ENCODE measurements around the gene SFXN3. TPM values are rescaled to one million over a fixed set of nuclear protein-coding genes. Genes with fewer than 3 reads are reported as not detected.

Gene SFXN3
- total RNA-seq, 4 donors from 2014 or later, result 26.9 to 131 (median 101) TPM

- no peak for TF ChIP-seq CTCF (IDR thresholded peaks at IDR 0.05; ENCODE audit: low read depth)
Observed at GRCh38 chr10:100986952-100987684, 43.9 kb upstream of the SFXN3 start, which contains the start of the genes MRPL43 and TWNK. MRPL43 (minus strand) TSS chr10:100987497; CDS start chr10:100987443, 54 bp downstream. TWNK (plus strand) TSS chr10:100987543; CDS start chr10:100988211, 668 bp downstream.

DNA sequence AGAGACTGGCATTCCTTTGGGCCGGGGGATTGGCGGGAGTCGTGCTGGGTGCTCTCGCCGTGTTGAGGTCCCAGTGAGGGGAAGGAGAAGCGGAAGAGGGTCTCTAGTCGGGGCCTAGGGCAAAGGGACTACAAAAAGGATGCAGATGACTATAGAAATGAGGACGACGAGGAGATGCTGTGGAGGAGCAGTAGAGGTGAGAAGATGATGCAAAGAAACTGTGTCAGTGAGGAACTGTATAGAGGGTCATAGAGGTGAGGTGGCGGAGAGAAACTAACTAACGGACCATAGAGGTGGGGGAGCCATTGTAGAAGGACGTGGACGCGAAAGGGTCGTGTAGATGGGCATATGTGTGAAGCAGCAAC, 43.4 kb upstream of the SFXN3 start:
- TF ChIP-seq CTCF (IDR thresholded peaks at IDR 0.05; ENCODE audit: low read depth), result no peak

GRCh38 chr10:100988166-100988565, 42.9 kb upstream of the SFXN3 start:
- no peak for TF ChIP-seq CTCF (IDR thresholded peaks at IDR 0.05; ENCODE audit: low read depth)

DNA sequence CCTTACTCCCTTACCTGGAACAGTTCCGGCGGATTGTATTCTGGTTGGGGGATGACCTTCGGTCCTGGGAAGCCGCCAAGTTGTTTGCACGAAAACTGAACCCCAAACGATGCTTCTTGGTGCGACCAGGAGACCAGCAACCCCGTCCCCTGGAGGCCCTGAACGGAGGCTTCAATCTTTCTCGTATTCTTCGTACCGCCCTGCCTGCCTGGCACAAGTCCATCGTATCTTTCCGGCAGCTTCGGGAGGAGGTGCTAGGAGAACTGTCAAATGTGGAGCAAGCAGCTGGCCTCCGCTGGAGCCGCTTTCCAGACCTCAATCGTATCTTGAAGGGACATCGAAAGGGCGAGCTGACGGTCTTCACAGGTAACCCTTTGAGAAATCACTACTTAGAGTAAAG, 41.9 kb upstream of the SFXN3 start:
- TF ChIP-seq CTCF (IDR thresholded peaks at IDR 0.05; ENCODE audit: low read depth), result no peak

DNA sequence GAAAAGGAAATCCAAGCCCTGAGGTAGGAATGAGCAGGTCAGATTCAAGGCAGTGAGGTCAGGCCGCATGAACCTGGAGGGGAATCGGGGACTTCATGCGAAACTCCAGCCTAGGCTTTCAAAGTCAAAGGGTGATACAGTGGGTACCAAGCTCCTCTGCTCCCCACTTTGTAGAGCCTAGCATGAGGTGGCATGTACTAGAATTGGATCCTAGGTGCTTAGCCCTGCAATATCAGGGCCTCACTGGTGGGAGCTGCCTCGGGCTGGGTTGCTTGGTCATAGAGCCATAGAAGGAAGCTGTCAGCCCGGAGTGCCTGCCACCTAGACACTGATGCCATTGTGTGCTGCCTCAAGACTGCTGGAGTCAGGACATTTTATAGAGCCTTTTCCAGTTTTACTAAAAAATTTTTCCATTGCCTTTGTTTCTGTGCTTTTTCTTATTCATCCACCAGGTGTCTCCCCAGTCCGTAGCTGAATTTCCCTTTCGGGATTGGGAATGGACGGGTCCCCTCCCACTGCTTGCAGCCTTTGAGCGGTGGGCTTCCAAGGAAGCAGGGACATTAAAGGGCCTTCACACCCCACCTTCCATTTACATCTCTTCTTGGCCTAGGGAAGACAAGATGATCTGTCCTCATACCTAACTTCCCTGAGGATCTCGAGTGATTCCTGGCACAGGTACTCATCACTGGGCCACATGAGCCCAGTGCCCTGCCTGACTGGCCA, 36.9 kb upstream of the SFXN3 start:
- no peak for TF ChIP-seq CTCF (IDR thresholded peaks at IDR 0.05; ENCODE audit: low read depth)

GRCh38 chr10:100995181-100995580, 35.9 kb upstream of the SFXN3 start:
- TF ChIP-seq CTCF (IDR thresholded peaks at IDR 0.05; ENCODE audit: low read depth), result no peak

GRCh38 chr10:100996678-100997359, 34.2 kb upstream of the SFXN3 start:
- TF ChIP-seq CTCF (IDR thresholded peaks at IDR 0.05; ENCODE audit: low read depth), result no peak

Measured in subcutaneous adipose tissue (tissue), 4 donors.